IPS-18a (cell line): ENCODE data around the gene GUCY2C.
A peak's percentile ranks its signal among the peaks of the same experiment; 100 is the strongest.
"Not testable (repeated sequence)": the region's sequence is repeated elsewhere in the genome, so short reads cannot be mapped to it uniquely, and the experiment has no call there.

Experiments used
- H3K27ac ChIP-seq: one replicate; pipeline ENCODE4 v1.5.1; 2013; ENCODE audit warnings: low read length
- H3K27me3 ChIP-seq: one replicate; pipeline ENCODE4 v1.6.1; 2013; ENCODE audit warnings: mild to moderate bottlenecking, low read length; ENCODE audit not compliant: control insufficient read depth, insufficient read depth
- H3K36me3 ChIP-seq: one replicate; pipeline ENCODE4 v1.6.1; 2013; ENCODE audit warnings: low read depth, low read length; ENCODE audit not compliant: control insufficient read depth
- H3K4me1 ChIP-seq: one replicate; pipeline ENCODE4 v1.6.1; 2013; ENCODE audit warnings: low read depth, low read length; ENCODE audit not compliant: control insufficient read depth
- H3K4me3 ChIP-seq: one replicate; pipeline ENCODE4 v1.5.1; 2013; ENCODE audit warnings: low read length
- H3K9ac ChIP-seq: one replicate; pipeline ENCODE4 v1.6.1; 2013; ENCODE audit warnings: mild to moderate bottlenecking, low read length, moderate library complexity
- H3K9me3 ChIP-seq: one replicate; pipeline ENCODE4 v1.6.1; 2013; ENCODE audit warnings: low read depth, low read length; ENCODE audit not compliant: control insufficient read depth

The GUCY2C gene

DNA sequence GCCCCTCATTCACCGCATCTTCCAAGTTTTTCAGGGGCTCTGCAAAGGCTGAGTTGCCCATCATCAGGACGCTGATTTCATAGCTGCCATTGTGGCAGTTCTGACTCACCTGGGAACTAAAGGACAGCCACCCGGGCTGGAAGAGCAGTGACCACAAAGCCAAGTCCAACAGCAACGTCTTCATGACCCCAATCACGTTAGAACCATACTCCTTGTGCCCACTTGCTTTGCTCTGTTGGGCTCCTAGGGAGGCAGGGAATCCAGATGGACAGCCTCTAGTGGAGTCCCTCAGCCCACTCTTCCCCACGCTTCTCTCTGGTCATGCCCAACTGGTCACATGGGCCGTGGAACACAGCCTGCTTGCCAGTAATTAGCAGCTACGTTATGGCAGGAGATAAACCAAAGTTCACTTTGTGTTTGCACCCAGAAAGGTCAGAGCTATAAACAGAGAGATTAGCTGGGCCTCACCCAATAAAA is at the start of gene GUCY2C:
Gene GUCY2C (minus strand): TSS at position 335 of the 477 bp plus-strand sequence. CDS start 151 bp downstream, at position 184.
- no peaks in the 10 kb centered on the region for H3K27me3 ChIP-seq
- H3K27ac ChIP-seq = no peak within 1 kb of the TSS
- no peaks in the 10 kb centered on the region for H3K9me3 ChIP-seq
- H3K36me3 ChIP-seq = peaks cover 15% of the 10 kb centered on the region
- no peak within 1 kb of the TSS for H3K9ac ChIP-seq
- no peak within 1 kb of the TSS for H3K4me3 ChIP-seq
- peaks cover 5% of the 10 kb centered on the region for H3K4me1 ChIP-seq

DNA sequence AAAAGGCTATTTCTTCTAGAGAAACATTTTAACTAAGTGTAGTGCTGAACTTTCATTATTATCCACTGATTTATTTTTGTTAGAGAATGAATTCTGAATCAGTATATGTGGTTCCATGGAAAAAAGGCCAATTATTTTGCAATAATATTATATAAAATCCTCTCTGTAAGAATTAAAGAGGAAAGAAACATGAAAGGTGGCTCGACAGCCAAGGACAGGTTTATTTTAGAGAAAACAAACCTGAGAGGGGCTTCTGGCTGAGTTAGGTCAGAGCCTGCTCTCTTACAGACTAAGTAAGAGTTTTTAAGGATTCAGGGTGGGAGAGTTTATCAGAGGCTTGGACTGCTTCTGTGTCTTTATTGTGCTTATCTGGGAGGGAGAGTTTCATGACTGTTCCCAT is 46.7 kb upstream of the GUCY2C start:
- Histone ChIP-seq H3K9ac (no peak overlapping the region), H3K27ac (no peak overlapping the region), H3K27me3 (no peaks in the 10 kb centered on the region), H3K9me3 (no peaks in the 10 kb centered on the region), H3K4me3 (no peak overlapping the region), H3K36me3 (no peaks in the 10 kb centered on the region), H3K4me1 (no peaks in the 10 kb centered on the region)

DNA sequence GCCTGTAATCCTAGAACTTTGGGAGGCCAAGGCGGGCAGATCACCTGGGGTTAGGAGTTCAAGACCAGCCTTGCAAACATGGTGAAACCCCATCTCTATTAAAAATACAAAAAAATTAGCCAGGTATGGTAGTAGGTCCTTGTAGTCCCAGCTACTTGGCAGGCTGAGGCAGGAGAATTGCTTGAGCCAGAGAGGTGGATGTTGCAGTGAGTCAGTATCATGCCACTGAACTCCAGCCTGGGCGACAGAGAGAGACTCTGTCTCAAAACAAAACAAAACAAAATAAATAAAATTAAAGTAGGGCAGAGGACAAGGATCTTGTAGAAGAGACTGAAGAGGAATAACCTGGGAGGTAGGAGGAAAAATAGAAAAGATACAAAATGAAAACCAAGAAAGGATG is 45.5 kb upstream of the GUCY2C start:
- no peaks in the 10 kb centered on the region for H3K36me3 ChIP-seq
- no peak overlapping the region for H3K4me3 ChIP-seq
- H3K9ac ChIP-seq = no peak overlapping the region
- no peak overlapping the region for H3K27ac ChIP-seq
- no peaks in the 10 kb centered on the region for H3K27me3 ChIP-seq
- H3K4me1 ChIP-seq = no peaks in the 10 kb centered on the region
- H3K9me3 ChIP-seq = no peaks in the 10 kb centered on the region

DNA sequence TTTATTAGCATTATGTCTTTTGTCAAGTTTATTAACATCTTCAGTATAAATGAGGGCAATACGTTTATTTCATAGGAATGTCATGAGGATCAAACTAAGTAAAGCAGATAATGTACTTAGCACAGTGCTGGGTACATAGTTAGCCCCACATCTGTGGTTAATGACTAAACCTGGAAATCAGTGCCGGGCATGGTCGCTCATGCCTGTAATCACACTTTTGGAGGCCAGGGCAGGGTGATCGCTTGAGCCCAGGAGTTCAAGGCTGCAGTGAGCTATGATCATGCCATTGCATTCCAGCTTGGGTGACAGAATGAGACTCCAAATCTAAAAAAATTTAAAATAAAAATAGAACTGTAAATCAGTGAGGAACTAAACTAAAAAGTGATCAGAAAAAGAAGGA is 44.8 kb upstream of the GUCY2C start:
- Histone ChIP-seq H3K27ac (no peak overlapping the region), H3K9ac (no peak overlapping the region), H3K27me3 (no peaks in the 10 kb centered on the region), H3K4me3 (no peak overlapping the region), H3K4me1 (no peaks in the 10 kb centered on the region), H3K36me3 (no peaks in the 10 kb centered on the region), H3K9me3 (no peaks in the 10 kb centered on the region)

DNA sequence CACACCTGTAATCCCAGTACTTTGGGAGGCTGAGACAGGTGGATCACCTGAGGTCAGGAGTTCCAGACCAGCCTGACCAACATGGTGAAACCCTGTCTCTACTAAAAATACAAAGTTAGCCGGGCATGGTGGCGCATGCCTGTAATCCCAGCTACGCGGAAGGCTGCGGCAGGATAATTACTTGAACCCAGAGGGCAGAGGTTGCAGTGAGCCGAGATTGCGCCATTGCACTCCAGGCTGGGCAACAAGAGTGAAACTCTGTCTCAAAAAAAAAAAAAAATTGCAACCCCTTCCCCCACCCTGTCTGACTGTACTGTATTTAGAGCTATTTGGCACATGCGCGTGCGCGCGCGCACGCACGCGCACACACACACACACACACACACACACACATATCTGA is 40.0 kb upstream of the GUCY2C start:
- H3K4me1 ChIP-seq, H3K27me3 ChIP-seq, H3K9me3 ChIP-seq, H3K9ac ChIP-seq, H3K4me3 ChIP-seq, H3K36me3 ChIP-seq, H3K27ac ChIP-seq: not testable (repeated sequence)

DNA sequence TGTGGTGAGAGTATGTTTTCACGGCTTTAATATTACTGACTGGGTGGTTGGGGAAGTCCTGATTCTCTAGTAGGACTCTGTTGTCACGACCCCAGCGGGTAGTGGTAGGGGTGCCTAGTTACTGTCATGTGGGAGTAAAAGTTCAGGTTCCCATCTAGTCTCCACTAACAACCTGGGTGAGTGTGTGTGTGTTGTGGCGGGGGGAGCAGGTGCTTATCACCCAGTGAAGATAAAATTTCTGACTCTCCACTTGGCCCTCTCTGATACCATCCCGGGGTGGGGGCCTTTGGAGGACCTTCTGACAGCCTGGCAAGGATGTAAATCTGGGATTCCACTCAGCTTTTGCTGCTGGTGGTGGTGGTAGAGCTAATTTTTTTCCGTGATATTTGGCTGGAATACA is 35.4 kb upstream of the GUCY2C start:
- Histone ChIP-seq H3K9me3 (no peaks in the 10 kb centered on the region), H3K9ac (no peak overlapping the region), H3K4me3 (no peak overlapping the region), H3K36me3 (no peaks in the 10 kb centered on the region), H3K27me3 (no peaks in the 10 kb centered on the region), H3K4me1 (no peaks in the 10 kb centered on the region), H3K27ac (no peak overlapping the region)

DNA sequence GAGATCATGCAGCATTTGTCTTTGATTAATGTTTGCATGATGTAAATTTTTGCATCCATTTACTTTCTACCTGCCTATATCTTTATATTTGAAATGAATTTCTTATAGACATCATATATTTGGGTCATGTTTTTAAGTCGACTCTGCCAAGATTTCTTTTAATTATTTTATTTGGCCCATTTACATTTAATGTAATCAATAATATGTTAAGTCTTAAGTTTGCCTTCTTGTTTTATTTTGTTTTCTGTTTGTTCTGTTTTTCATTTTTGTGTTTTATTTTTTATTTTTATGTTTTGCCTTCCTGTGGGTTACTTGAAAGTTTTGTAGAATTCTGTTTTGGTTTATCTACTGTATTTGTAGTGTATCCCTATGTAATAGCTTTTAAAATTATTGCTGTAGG is 33.2 kb upstream of the GUCY2C start:
- H3K9ac ChIP-seq = no peak overlapping the region
- no peaks in the 10 kb centered on the region for H3K4me1 ChIP-seq
- H3K27me3 ChIP-seq = no peaks in the 10 kb centered on the region
- H3K27ac ChIP-seq = no peak overlapping the region
- H3K4me3 ChIP-seq = no peak overlapping the region
- no peaks in the 10 kb centered on the region for H3K9me3 ChIP-seq
- no peaks in the 10 kb centered on the region for H3K36me3 ChIP-seq

DNA sequence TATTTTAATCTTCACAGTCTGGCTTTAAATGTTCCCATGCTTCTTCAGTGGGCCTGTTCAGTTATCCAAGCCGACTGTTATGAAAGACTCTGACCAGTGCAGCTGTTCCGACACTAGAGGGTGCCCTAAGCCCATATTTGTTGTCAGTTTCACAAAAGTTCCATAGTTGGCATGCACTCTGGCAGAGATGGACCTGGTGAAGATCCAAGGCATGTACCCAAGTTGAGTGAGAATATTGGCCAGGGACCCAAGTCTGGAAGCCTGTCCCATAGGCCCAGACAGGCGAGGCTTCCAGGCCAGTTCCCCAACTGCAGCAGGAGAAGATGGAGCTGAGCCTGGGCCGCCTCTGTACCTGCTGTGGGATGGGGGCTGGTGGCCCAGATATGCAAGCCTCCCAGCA is 27.4 kb upstream of the GUCY2C start:
- Histone ChIP-seq H3K27ac (no peak overlapping the region), H3K36me3 (no peaks in the 10 kb centered on the region), H3K9ac (no peak overlapping the region), H3K4me1 (no peaks in the 10 kb centered on the region), H3K9me3 (peaks cover 8% of the 10 kb centered on the region), H3K27me3 (no peaks in the 10 kb centered on the region), H3K4me3 (no peak overlapping the region)

DNA sequence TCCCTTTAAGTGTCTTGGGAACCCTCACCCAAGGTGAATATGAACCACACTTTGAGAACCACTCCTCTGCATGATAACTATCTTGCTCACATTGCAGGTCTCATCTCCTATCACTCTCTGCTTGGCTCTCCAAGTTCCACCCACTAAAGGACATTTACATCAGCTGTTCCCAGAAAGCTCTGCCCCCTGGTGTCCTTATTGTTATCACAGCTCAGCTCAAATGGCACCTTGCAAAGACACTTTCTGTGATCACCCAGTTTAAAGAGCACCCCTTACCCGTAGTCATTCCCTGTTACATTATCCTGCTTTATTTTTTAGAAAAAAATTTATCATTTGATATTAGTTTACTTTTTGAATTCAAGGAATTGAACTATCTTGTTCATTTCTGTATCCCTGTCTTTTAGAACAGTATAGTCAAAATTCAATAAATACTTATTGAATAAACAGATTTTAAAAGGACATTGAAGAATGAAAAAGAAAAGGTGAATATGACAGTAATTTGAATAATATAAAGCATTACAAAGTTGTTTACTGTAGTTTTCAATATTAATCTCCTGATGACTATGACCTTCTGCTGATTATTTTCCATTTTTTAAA is 20.5 kb upstream of the GUCY2C start:
- Histone ChIP-seq H3K27ac (no peak overlapping the region), H3K4me3 (no peak overlapping the region), H3K36me3 (no peaks in the 10 kb centered on the region), H3K27me3 (no peaks in the 10 kb centered on the region), H3K4me1 (peaks cover 32% of the 10 kb centered on the region), H3K9ac (no peak overlapping the region), H3K9me3 (no peaks in the 10 kb centered on the region)

DNA sequence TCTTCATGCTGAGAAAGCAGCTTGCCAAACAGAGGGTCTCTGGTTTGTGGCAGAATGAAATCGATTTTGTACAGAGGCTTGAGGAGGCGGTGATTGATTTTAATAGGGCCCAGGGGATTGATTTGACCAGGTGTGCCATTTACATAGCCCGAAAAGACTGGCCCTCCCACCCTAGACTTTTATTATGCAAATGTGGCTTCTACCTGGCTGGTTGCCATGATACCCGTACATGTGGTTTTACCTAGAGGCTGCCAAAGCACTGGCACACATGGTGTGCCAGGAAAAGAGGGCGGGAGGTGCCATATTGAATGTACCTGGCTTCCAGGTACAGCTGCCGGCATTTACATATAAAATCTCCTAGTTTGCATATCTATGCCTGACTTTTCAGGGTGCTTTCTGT is 18.0 kb upstream of the GUCY2C start:
- Histone ChIP-seq H3K9ac (peak overlapping the region; percentile 29), H3K36me3 (no peaks in the 10 kb centered on the region), H3K9me3 (no peaks in the 10 kb centered on the region), H3K27me3 (no peaks in the 10 kb centered on the region), H3K4me1 (peaks cover 48% of the 10 kb centered on the region), H3K27ac (peak overlapping the region; percentile 68), H3K4me3 (peak overlapping the region; percentile 29)

DNA sequence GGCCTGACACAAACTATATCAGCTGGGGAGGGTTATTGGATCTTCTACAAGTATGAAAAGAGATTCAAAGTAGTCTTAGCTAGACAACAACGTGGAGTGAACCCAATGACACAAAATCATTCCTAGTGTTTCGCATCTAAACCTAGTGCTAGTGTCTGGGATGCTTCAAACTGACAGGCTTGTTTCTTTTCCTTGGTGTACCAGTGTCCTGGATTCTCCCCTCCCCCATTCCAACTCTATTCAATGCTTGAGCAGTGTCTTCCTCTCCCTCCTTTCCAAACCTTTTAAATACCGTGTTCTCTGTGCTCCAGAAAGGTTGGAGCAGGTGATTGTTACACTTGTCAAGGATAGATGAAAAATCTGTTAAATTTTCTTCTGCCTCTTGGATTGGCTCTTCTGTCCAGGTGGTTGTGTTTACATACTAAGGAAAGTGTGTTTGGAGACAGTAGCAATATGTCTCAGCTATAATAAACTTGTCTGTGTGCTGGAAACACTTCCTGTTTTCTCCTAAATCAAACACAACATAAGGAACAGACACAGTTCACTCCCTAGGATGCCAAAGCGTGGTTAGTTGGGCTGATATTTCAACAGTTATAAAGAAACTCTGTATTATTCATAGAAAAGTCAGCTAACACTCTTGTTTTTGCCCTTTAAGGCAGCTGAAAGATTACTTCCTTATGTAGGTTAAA is 14.4 kb upstream of the GUCY2C start:
- H3K4me1 ChIP-seq = peaks cover 42% of the 10 kb centered on the region
- no peaks in the 10 kb centered on the region for H3K9me3 ChIP-seq
- H3K27ac ChIP-seq = peak overlapping the region; percentile 31
- peak overlapping the region; percentile 46 for H3K4me3 ChIP-seq
- H3K36me3 ChIP-seq = no peaks in the 10 kb centered on the region
- H3K9ac ChIP-seq = peak overlapping the region; percentile 1
- H3K27me3 ChIP-seq = no peaks in the 10 kb centered on the region
